Astrocyte (in vitro differentiated cells and primary cell): ENCODE data around the gene HAPLN3. TPM values are rescaled to one million over a fixed set of nuclear protein-coding genes. Genes with fewer than 3 reads are reported as not detected.

ENCODE experiments used
- DNase-seq: peaks from one replicate; pipeline ENCODE4 v3.0.0-alpha.2; 2010; ENCODE audit warnings: low read depth
- FAIRE-seq: peaks from 2 replicates; lab custom pipeline; 2011; peaks lifted over from hg19 to GRCh38; lab: Jason Lieb, UNC
- H2AFZ ChIP-seq: 2 replicates; pipeline ENCODE4 v1.6.0; 2012; ENCODE audit warnings: low read depth, low read length, inconsistent platforms
- H3K27ac ChIP-seq: 2 replicates; pipeline ENCODE4 v1.5.1; 2011; ENCODE audit warnings: low read depth, low read length, inconsistent platforms
- H3K27me3 ChIP-seq: 2 replicates; pipeline ENCODE4 v1.6.0; 2011; ENCODE audit warnings: low read length, inconsistent platforms; ENCODE audit not compliant: insufficient read depth
- H3K36me3 ChIP-seq: 2 replicates; pipeline ENCODE4 v1.5.1; 2011; ENCODE audit warnings: low read length, inconsistent platforms; ENCODE audit not compliant: insufficient read depth
- H3K4me1 ChIP-seq: 2 replicates; pipeline ENCODE4 v1.5.1; 2011; ENCODE audit warnings: low read length, inconsistent platforms; ENCODE audit not compliant: insufficient read depth
- H3K4me2 ChIP-seq: 2 replicates; pipeline ENCODE4 v1.6.0; 2012; ENCODE audit warnings: low read length, inconsistent platforms
- H3K4me3 ChIP-seq: 2 replicates; pipeline ENCODE4 v1.5.1; 2011; ENCODE audit warnings: low read depth, mild to moderate bottlenecking, low read length, inconsistent platforms; ENCODE audit not compliant: insufficient read depth
- H3K79me2 ChIP-seq: 2 replicates; pipeline ENCODE4 v1.6.0; 2012; ENCODE audit warnings: mild to moderate bottlenecking, low read length, inconsistent platforms; ENCODE audit not compliant: insufficient read depth
- H3K9ac ChIP-seq: 2 replicates; pipeline ENCODE4 v1.6.0; 2012; ENCODE audit warnings: mild to moderate bottlenecking, low read length, inconsistent platforms
- H3K9me3 ChIP-seq: 2 replicates; pipeline ENCODE4 v1.5.1; 2012; ENCODE audit warnings: low read depth, mild to moderate bottlenecking, low read length, inconsistent platforms; ENCODE audit not compliant: insufficient read depth
- H4K20me1 ChIP-seq: 2 replicates; pipeline ENCODE4 v1.6.0; 2012; ENCODE audit warnings: low read length, inconsistent platforms; ENCODE audit not compliant: insufficient read depth
- H3K27ac Mint-ChIP-seq: one replicate; pipeline ENCODE4 v1.8.0; 2021; ENCODE audit warnings: mild to moderate bottlenecking, mixed read lengths; ENCODE audit not compliant: unreplicated experiment
- H3K27me3 Mint-ChIP-seq: one replicate; pipeline ENCODE4 v1.8.0; 2021; ENCODE audit warnings: low read depth, mixed read lengths; ENCODE audit not compliant: unreplicated experiment
- H3K36me3 Mint-ChIP-seq: one replicate; pipeline ENCODE4 v1.8.0; 2021; ENCODE audit warnings: low read depth, mixed read lengths; ENCODE audit not compliant: unreplicated experiment
- H3K4me1 Mint-ChIP-seq: one replicate; pipeline ENCODE4 v1.8.0; 2021; ENCODE audit warnings: low read depth, mixed read lengths; ENCODE audit not compliant: unreplicated experiment
- H3K4me3 Mint-ChIP-seq: one replicate; pipeline ENCODE4 v1.8.0; 2021; ENCODE audit warnings: mild to moderate bottlenecking, moderate library complexity, mixed read lengths; ENCODE audit not compliant: unreplicated experiment
- H3K9me3 Mint-ChIP-seq: one replicate; pipeline ENCODE4 v1.8.0; 2021; ENCODE audit warnings: mild to moderate bottlenecking, mixed read lengths; ENCODE audit not compliant: unreplicated experiment
- CTCF ChIP-seq: IDR thresholded peaks from 2 replicates; pipeline ENCODE4 v1.5.1; 2011; ENCODE audit warnings: low read depth, mild to moderate bottlenecking, inconsistent platforms, low read length, moderate library complexity; ENCODE audit not compliant: insufficient read depth
- EZH2 ChIP-seq: IDR thresholded peaks from 2 replicates; pipeline ENCODE4 v1.6.1; 2012; ENCODE audit warnings: mild to moderate bottlenecking, low read length, inconsistent platforms; ENCODE audit not compliant: insufficient read depth
- total RNA-seq: library from RNA; stranded (reverse); gene quantifications from 2 replicates; pipeline ENCODE4 v1.2.1, GENCODE V29; 2021

The HAPLN3 gene
- total RNA-seq, 1 donor from 2014 or later = 8.2 TPM

- no peak for TF ChIP-seq CTCF
- no peak for TF ChIP-seq EZH2
- Mint-ChIP-seq H3K27me3 (no peaks in the 10 kb centered on the region), H3K9me3 (peaks cover 2% of the 10 kb centered on the region), H3K36me3 (peaks cover 8% of the 10 kb centered on the region), H3K27ac (no peak overlapping the region), H3K4me3 (peak overlapping the region; percentile 92), H3K4me1 (peaks cover 41% of the 10 kb centered on the region)
- Histone ChIP-seq H3K9me3 (no peaks in the 10 kb centered on the region), H3K27ac (peak overlapping the region; percentile 88), H4K20me1 (peaks cover 34% of the 10 kb centered on the region), H3K79me2 (peaks cover 41% of the 10 kb centered on the region), H3K27me3 (no peaks in the 10 kb centered on the region), H3K4me2 (peak overlapping the region; percentile 100), H3K4me1 (peaks cover 38% of the 10 kb centered on the region), H2AFZ (peak overlapping the region; percentile 54), H3K36me3 (peaks cover 11% of the 10 kb centered on the region), H3K4me3 (peak overlapping the region; percentile 86), H3K9ac (peak overlapping the region; percentile 95)
- DNase-seq = no peak
- FAIRE-seq = no peak
These were observed 18.5 kb upstream of the HAPLN3 start for GRCh38 chr15:88913850-88914169.

DNA sequence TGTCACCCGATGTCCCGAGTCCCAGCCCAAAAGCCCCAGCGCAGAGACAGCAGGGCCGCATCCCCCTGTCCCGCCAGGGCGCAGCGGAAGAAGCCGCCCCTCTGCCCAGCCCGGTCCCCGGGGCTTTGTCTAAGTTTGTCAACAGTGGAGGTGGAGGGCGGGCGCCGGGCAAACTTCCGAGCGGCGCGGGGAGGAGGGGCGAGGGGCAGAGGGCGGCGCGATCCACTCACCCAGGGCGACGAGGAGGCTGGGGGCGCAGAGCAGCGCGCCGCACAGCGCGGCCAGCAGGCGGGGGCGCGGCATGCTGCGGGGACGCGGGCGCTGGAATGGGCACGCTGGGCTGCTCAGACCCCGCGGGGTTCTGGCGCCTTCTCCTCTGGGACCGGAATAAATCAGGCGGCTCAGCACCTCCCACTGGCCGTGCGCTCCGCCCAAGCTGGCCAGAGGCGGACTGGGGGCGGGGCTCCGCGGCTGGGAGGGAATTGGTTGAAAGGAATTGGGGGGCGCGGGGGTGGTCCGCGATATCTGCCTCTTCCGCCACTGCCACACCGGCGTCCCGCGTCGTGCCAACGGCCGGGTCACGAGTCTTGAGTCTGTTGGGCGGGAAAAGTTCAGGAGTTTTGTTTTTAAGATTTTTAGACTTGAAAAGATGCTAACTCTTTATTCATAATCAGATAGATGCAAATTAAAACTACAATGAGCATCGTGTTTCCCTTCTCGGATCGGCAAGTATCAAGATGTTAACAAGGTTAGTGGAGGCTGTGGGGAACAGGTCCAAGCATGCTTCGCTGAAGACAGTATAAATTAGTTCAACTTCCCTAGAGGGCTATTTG, 17.9 kb upstream of the HAPLN3 start, which contains the start of gene MFGE8:
TSS of gene MFGE8 (minus strand) at position 363 of the 833 bp plus-strand sequence. CDS start at position 303, 60 bp downstream.
- peak within 1 kb of the TSS; percentile 54 for H2AFZ ChIP-seq
- peaks cover 47% of the 10 kb centered on the region for H3K79me2 ChIP-seq
- peaks cover 39% of the 10 kb centered on the region for H4K20me1 ChIP-seq
- Mint-ChIP-seq H3K27ac (peak within 1 kb of the TSS; percentile 53), H3K27me3 (no peaks in the 10 kb centered on the region), H3K9me3 (peaks cover 2% of the 10 kb centered on the region), H3K4me1 (peaks cover 41% of the 10 kb centered on the region), H3K4me3 (peak within 1 kb of the TSS; percentile 92), H3K36me3 (peaks cover 9% of the 10 kb centered on the region)
- peak within 1 kb of the TSS; percentile 95 for H3K9ac ChIP-seq
- no peaks in the 10 kb centered on the region for H3K9me3 ChIP-seq
- H3K36me3 ChIP-seq = peaks cover 12% of the 10 kb centered on the region
- peak within 1 kb of the TSS; percentile 88 for H3K27ac ChIP-seq
- no peaks in the 10 kb centered on the region for H3K27me3 ChIP-seq
- no peak for FAIRE-seq
- H3K4me1 ChIP-seq = peaks cover 38% of the 10 kb centered on the region
- peak within 1 kb of the TSS; percentile 100 for H3K4me2 ChIP-seq
- peak; percentile 57 for DNase-seq
- TF ChIP-seq CTCF = no peak
- TF ChIP-seq EZH2 = no peak
- peak within 1 kb of the TSS; percentile 86 for H3K4me3 ChIP-seq

GRCh38 chr15:88912500-88912921, 17.2 kb upstream of the HAPLN3 start:
- H3K9me3 Mint-ChIP-seq = peaks cover 2% of the 10 kb centered on the region
- Histone ChIP-seq H3K36me3 (peaks cover 16% of the 10 kb centered on the region), H3K4me1 (peaks cover 38% of the 10 kb centered on the region), H3K4me3 (peak overlapping the region; percentile 86), H4K20me1 (peaks cover 47% of the 10 kb centered on the region), H3K79me2 (peaks cover 54% of the 10 kb centered on the region), H2AFZ (peak overlapping the region; percentile 54), H3K27me3 (no peaks in the 10 kb centered on the region), H3K9ac (peak overlapping the region; percentile 95), H3K9me3 (no peaks in the 10 kb centered on the region), H3K4me2 (peak overlapping the region; percentile 100), H3K27ac (peak overlapping the region; percentile 88)
- H3K4me1 Mint-ChIP-seq = peaks cover 39% of the 10 kb centered on the region
- peak overlapping the region; percentile 92 for H3K4me3 Mint-ChIP-seq
- DNase-seq (no peak), FAIRE-seq (no peak)
- peak overlapping the region; percentile 53 for H3K27ac Mint-ChIP-seq
- H3K27me3 Mint-ChIP-seq = no peaks in the 10 kb centered on the region
- no peak for TF ChIP-seq CTCF
- no peak for TF ChIP-seq EZH2
- H3K36me3 Mint-ChIP-seq = peaks cover 13% of the 10 kb centered on the region
